HG03039 (cell line): ENCODE measurements around the gene PLEKHN1.
A peak's percentile ranks its signal among the peaks of the same experiment; 100 is the strongest.
"Not testable (repeated sequence)": the region's sequence is repeated elsewhere in the genome, so short reads cannot be mapped to it uniquely, and the experiment has no call there.

ENCODE experiments used
- ATAC-seq: cut with Tn5 transposase; IDR thresholded peaks from one replicate; pipeline ENCODE4 v1.9.1; 2021; ENCODE audit warnings: mild to moderate bottlenecking, moderate library complexity; ENCODE audit not compliant: unreplicated experiment

Gene PLEKHN1

DNA sequence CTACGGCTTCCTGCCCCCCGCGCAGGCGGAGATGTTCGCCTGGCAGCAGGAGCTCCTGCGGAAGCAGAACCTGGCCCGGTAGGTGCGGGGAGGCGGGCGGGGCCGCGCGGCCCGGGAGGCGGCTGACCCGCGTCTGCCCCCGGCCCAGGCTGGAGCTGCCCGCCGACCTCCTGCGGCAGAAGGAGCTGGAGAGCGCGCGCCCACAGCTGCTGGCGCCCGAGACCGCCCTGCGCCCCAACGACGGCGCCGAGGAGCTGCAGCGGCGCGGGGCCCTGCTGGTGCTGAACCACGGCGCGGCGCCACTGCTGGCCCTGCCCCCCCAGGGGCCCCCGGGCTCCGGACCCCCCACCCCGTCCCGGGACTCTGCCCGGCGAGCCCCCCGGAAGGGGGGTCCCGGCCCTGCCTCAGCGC lies 23.9 kb upstream of the PLEKHN1 start:
- no peak for ATAC-seq

DNA sequence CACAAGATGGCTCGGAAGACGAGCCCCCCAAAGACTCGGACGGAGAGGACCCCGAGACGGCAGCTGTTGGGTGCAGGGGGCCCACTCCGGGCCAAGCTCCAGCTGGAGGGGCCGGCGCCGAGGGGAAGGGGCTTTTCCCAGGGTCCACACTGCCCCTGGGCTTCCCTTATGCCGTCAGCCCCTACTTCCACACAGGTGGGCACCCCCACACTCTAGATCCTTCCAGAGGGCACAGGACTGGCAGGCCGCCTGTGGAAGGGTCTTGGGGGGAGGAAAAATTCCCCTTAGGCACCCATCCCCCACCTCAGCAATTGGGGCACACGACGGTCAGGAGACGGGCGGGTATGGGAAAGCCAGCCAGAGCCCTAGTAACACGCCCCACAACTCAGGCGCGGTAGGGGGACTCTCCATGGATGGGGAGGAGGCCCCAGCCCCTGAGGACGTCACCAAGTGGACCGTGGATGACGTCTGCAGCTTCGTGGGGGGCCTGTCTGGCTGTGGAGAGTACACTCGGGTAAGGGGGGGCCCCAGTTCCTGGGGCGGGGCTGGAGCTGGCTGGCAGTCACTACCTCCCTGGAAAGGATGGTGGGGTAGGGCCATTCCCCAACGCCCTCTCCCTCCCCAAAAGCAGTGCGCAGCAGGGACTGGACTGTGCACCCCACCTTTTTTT lies 23.3 kb upstream of the PLEKHN1 start:
- no peak for ATAC-seq

DNA sequence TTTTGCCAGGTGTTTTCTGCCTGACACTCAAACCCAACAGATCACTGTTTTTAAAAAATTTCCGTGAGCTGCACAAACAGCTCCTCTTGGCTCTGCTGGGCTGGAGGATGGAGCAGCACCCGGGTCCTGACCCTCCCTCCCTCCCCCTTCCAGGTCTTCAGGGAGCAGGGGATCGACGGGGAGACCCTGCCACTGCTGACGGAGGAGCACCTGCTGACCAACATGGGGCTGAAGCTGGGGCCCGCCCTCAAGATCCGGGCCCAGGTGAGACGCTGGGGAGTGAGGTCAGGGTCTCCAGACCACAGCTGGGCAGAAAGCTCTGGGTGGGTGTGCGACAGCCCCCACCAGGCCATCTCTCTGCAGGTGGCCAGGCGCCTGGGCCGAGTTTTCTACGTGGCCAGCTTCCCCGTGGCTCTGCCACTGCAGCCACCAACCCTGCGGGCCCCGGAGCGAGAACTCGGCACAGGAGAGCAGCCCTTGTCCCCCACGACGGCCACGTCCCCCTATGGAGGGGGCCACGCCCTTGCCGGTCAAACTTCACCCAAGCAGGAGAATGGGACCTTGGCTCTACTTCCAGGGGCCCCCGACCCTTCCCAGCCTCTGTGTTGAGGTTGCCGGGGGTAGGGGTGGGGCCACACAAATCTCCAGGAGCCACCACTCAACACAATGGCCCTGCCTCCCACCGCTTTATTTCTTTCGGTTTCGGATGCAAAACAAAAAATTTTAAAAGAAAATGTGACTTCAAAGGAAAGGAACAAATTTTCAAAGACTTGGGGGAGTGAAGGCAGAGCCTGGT lies 22.5 kb upstream of the PLEKHN1 start:
- no peak for ATAC-seq

DNA sequence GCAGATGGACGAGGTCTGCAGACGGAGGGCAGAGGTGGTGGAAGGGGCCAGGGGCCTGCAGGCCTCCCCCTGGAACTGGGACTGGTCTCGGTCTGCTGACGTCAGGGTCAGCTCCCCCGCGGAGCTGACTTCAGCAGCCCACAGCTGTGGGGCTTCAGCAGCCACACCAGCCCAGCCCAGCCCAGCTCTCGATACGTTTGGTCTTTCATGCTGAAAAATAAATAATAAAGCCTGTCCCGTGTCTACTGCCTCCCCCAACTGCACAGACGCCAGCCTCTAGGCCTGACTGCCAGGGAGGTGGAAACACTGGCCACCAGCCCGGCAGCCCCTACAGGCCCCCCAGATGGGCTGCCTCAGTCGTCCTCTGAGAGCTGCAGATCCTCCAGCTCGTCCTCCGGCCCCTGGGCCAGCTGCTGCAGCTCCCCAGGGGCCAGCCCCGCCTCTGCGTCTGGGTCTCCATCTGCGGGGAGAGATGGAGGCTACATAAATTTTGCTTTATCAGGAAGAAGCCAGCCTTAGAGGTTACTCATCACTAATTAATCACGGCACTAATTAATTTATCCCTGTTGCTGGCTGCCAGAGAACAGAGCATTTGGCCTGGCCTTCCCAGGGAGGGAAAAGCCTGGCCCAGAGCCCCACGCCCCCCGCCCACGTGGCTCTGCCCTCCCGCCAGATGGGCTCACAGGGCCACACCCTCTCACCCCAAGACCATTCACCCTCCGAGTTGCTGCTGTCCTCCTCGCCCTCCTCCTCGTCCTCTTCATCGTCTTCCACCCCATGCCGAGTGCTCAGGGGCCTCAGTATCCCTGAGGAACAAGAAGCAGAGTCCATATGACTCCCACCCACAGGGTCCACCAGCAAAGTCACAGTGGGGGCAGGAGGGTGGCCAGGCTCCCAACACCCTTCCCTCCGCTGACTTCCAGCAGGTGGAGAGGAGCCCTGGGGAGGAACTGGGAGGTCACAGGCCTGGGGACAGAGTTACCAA lies 21.6 kb upstream of the PLEKHN1 start:
- ATAC-seq: no peak

DNA sequence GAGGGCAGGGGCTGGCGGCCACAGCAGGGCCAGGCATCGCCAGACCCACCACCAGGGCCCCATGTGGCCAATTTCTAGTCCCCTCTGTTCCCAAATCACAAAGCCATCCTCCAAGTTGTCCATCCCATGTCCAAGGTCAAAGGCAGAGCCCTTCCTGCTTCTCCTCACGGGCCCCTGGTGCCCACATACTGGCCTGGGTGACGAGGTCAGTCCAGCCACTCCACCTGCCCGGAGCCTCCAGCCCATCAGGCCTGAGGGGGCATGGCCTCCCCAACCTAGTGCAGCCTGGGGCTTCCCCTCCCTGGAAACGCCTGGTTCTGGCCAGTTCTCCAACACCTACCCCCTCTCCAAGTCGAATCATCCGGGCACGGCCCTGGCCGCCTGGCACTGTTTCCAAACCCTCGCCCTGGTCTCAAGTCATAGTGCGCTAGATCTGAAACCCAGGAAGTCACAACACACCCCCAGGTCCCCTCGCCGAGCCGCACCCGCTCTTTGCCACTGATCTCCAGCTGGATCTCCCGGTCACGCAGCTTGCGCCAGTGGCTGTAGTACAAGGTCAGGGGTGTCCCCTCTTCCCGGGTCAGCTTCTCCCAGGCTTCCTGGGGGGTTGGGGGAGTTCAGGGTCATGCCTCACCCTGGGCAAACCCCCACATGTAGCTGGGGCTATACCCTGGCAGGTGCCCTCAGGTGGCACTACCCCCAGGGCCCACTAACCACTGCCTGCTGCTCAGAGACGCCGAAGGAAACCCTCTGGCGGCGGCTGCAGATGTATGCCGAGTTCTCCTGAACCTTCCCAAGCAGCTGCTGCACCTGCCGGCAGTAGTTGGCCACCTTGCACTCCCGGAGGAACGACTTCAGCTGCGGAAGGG lies 20.4 kb upstream of the PLEKHN1 start:
- no peak for ATAC-seq

DNA sequence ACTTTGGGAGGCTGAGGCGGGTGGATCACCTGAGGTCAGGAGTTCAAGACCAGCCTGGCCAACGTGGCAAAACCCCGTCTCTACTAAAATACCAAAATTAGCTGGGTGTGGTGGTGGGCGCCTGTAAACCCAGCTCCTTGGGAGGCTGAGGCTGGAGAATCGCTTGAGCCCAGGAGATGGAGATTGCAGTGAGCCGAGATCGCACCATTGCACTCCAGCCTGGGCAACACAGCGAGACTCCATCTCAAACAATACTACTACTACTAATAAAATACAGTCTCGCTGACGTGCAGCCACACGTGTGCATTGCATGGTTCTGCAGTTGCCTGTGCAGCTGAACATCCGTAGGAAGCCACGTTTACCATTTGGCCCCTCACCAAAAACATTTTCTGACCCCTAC lies 19.5 kb upstream of the PLEKHN1 start:
- not testable (repeated sequence) for ATAC-seq

DNA sequence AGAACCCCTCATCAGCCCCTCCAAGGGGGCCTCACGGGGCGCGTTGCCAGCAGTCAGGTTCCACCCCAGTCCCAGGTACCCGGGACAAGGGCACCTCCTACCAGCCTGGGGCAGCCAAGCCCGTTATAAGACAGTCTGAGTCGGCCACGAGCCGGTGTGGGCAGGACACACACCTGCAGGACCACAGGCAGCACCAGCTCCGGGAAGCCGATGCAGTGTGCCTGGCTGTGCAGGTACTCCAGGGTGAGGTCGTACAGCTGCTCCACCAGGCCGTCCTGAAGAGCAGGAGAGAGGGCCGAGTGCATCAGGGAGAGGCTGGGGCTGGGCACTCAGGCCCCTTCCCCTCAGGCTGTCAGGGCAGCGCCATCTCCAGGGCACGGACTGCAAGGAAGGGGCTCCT lies 18.3 kb upstream of the PLEKHN1 start:
- ATAC-seq: no peak

DNA sequence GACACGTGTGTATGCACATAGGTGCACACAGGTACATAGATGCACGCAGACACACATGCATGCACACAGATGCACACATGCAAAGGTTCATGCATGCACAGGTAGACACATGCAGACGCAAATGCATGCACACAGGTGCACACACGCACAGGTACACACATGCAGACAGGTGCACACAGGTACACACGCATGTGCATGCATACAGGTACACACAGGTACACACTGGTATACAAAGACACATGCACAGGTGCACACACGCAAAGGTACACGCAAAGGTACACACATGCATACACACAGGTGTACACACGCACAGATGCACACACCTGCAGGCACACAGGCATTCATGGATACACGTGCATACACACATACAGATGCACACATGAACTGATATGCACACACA lies 16.0 kb upstream of the PLEKHN1 start:
- ATAC-seq: no peak

DNA sequence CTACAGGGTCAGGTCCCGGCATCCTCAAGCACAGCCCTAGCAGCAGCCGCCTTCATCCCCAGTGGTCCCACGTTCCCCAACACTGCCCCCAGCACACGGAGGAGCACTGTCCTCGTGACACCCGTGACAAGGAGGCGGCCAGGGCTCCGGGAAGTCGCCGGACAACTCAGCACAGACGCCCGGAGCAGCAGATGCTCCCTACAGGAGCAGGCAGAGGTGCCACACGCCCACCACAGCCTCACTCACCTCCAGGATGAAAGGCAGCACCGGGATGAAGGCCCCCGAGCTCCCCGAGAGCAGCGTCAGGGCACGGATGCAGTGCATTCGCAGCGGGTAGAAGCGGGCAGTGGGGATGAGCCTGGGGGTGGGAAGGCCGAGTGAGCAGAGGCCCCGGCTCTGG lies 15.4 kb upstream of the PLEKHN1 start:
- ATAC-seq: no peak

DNA sequence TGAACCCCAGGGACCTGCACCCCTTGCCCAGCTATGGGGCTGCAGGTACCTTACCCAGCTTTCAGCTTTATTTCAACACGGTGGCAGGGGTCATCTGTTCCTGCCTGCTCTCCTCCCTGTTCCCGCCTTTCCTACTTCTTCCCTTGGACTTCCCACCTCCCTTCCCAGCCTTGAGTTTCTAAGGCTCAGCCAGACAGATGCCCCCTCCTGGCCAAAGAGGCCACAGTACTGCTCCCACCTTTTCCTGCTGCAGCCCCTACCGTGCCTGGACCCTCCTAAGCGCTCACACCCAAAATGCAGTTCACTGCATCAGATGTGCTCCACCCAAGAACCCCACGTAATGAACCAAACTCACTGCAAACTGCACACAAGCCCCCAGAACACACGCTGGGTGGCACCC lies 14.9 kb upstream of the PLEKHN1 start:
- no peak for ATAC-seq

DNA sequence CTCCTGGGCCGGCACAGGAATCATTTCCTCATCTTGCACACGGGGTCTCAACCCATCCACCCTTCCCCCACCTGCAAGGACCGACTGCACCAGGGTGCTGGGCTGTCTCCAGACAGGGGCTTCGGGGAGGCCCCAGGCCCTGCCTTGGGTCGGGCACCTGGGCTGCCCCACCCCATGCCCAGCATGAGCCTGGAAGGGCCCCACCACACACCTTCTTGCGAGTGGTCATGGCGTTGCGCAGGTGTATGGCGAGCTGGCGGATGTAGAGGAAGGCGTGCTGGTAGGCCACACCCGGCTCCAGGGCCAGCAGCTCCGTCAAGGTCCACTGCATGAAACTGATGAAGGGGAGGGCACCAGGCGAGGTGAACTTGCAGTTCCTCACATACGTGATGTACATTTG lies 14.1 kb upstream of the PLEKHN1 start:
- ATAC-seq: no peak

DNA sequence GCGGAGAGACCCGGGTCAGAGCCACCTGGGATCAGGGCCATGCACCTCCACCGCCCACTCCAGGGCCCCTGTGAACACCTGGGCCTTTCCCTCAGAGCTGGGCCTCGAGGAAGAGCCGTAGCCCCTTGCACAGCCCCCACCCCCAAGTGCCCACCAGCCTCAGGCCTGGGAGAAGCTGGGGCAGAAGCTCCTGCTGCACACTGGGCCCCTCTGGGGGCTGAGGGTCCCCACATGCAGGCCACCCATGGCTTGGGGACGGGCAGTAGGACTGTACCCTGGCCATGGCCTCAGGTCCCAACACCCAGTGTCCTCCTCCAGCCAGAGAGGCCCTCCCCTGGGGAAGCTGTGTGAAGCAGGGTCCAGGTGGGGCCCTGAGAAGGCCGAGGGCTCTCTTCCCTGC lies 13.7 kb upstream of the PLEKHN1 start:
- ATAC-seq: no peak

DNA sequence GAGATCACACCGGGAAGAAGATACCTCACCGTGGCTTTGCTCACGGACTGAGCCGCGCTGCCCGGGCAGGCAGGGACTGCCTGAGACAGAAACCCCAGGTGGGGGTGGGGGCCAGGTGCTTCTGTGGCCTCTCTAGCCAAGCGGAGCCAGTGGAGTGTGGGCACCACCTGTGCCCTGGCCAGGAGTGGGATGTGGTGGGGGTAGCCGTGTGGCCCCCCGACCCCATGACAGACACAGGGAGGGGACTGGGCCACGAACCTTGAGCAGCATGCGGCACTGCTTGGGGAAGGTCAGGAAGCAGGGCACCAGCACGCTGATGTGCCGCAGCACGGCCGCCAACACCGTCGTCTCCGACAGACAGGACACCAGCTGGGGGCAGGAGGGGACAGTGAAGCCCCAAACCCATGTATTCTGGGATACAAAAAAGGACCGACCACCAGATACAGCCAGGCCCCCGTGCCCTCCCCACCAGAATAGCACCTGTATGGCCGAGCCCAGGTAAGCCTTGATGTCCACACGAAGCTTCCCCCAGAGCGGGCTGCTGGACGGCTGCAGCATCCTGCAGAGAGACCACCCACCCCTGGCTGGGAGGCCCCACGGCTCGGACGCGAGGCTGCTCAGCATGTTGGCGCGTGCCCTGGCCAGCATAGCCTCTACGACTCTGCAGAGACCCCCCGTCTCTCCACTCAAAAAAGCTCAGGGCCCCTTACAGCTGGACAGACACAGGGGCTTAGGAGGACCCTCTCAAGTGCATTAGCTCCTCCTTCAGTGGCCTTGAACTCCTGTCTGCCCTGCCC lies 12.6 kb upstream of the PLEKHN1 start:
- ATAC-seq: no peak

DNA sequence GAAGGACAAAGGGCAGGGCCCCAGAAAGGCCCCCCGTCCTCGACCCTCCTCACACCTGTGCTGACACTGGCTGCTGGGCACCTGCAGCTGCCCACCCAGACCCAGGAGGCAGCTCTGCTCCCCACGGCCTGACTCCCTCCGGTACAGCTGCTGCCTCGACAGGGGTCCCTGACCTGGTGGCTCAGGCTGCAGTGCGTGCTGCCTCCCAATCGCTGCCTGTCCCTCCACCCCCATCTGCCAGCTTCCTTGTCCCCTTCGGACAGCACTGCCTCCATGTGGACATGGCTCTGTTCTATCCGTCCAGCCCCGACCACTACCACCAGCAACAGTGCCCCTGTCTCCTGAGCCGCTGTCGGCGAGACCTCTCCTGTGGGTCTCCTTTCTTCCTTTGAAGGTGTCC lies 11.4 kb upstream of the PLEKHN1 start:
- ATAC-seq: no peak

DNA sequence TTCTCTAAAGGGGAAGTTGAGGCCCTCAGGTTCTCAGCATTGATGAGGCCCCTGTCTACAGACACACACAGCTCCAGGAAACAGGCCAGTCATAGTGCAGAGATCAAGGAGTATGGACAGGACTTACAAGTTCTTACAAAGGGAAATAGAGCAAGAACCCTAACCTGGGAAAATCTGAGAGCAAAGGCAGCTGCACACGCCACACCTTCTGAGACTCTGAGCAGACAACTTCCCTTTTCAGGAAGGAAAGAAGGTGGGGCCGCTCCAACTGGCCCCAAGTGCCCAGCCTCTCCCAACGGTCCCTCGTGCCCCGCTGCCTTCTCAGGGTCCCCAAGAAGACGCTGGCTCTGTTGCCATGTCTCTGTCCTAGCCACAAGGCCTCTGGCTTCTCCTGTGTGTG lies 10.8 kb upstream of the PLEKHN1 start:
- ATAC-seq: no peak

DNA sequence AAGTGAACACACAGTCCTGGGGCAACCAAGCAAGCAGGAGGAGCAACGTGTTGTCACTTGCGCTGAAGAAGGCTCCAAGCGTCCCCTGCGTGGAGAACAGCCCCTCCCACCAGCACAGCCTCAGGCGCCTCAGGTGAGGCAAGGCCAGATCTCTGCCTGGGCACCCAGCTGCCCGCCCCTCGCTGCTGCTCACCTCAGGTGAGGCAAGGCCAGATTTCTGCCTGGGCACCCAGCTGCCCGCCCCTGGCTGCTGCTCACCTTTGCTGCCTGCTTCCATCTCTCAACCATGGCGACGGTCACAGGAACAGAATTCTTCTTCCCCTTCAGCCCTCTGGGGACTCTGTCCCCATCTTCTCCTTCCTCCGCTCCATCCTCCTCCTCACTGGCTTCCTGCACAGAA lies 9.6 kb upstream of the PLEKHN1 start:
- no peak for ATAC-seq

DNA sequence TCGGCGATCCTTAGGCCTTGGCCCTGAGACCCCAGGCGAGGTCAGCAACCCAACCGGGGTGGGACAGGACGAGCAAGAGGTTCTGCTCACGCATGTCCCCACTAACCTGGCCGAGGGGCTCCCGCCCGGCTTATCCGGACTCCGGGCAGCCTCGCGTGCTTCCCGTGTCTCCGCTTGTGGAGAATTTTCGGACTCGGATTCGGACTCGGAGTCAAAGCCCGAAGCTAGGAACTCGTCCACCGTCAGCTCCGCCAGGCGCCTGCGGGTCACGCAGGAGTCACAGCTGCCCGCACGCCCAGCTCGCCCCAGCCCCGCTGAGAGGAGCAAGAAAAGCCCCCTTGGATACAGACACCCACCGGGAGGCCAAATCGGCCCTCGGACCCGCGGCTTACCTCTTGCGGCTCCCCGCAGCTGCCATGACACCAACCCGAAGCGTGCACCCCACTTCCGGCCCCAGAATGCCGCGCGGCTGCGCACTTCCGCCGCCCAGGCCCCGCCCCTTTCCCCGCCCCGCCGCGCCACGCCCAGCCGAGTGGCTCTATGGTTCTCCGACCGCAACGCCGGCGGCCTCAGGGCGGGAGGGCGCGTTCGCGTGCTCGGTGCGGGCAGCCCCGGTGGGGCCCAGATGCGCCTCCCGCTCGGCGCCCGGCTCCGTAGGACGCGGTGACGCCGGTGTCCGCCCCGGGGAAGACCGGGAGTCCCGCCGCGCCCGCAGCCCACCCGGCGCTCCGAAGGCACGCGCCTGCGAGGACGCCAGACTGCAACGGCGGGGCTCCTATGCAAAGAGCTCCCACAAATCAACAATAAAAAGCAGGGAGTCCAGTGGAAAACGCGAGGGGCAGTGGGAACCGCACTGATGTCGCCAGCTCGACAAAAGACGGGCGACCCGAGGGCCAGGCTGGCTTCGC lies 7.2 kb upstream of the PLEKHN1 start, which contains the start of gene NOC2L:
Gene NOC2L, minus strand, starts transcription at position 434 of the 908 bp plus-strand sequence. Its CDS starts 16 bp downstream, at position 418.
- ATAC-seq: peak; percentile 63

DNA sequence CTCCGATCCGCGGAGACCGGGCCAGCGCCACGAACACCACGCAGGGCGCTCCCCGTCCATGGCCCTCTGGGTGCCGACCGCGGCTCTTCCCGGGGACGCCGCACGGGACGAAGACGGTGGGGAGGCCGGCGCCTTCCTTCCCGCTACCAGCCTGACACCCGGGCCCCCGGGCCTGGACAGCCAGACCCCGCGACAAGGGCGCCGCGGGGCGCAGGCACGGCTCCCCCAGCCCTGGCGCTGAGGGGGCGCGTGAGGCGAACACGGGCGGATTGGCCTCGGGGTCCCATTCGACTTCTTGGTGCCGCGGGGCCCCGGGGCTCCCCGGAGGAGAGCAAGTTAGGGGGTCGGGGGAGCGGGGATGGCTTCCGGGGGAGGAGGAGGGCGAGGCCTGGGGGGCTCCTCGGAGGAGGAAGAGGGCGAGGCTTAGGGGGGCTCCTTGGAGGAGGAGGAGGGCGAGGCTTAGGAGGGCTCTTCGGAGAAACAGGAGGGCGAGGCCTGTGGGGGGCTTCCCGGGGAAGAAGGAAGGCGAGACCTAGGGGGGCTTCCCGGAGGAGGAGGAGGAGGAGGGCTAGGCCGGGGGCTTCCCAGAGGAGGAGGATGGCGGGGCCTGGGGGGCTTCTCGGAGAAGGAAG lies 6.4 kb upstream of the PLEKHN1 start:
- no peak for ATAC-seq
